ENCODE measurements around the gene LHX2. TPM values are rescaled to one million over a fixed set of nuclear protein-coding genes. Genes with fewer than 3 reads are reported as not detected.

Gene LHX2
- total RNA-seq, 2 donors from 2014 or later = 0.23 TPM; not detected in 1

DNA sequence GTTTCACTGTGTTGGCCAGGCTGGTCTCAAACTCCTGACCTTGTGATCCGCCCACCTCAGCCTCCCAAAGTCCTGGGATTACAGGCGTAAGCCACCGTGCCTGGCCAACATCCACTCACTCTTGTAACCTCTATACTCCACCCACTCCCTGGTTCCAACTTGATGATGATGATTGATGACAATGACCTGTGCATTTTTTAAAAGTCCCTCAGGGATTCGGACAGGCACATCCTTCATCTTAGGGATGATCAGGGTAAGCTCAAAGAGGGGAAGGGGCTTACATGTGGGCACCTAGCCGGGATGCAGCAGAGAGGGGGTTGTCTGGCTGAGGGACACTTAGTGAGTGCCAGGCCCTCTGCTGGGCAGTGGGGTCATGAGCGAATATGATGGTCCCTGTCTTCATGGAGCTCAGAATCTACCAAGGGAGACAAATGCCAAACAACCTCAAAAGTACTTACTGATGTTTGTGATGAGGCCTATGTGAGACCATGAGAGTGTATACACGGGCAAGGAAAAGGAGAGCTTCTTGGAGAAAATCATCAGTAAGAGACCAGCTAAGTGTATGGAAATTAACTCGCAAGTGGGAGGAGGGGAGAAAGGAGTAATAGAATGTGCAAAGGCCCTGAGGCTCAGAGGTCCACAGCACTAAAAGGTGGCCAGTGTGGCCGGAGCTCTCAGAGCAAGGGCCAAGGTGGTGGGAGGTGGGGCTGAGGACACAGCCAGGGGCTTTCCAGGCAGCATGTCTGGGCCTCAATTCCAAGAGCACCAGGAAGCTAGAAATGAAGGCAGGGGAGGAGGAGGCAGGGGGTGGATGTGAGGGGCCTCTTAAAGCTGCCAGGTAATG lies 27.4 kb downstream of the LHX2 start:
- Histone ChIP-seq H3K27ac (no peak overlapping the region), H3K4me1 (replicated peaks) (peaks cover 6% of the 10 kb centered on the region), H3K27me3 (replicated peaks; ENCODE audit: insufficient read depth) (no peaks in the 10 kb centered on the region), H3K36me3 (no peaks in the 10 kb centered on the region), H3K9me3 (no peaks in the 10 kb centered on the region), H3K4me3 (no peak overlapping the region)
- no peak for DNase-seq (ENCODE audit: low spot score)
- TF ChIP-seq POLR2AphosphoS5 (IDR thresholded peaks at IDR 0.05) = no peak
- no peak for TF ChIP-seq POLR2A (IDR thresholded peaks at IDR 0.05)
- TF ChIP-seq, protein P1, sequence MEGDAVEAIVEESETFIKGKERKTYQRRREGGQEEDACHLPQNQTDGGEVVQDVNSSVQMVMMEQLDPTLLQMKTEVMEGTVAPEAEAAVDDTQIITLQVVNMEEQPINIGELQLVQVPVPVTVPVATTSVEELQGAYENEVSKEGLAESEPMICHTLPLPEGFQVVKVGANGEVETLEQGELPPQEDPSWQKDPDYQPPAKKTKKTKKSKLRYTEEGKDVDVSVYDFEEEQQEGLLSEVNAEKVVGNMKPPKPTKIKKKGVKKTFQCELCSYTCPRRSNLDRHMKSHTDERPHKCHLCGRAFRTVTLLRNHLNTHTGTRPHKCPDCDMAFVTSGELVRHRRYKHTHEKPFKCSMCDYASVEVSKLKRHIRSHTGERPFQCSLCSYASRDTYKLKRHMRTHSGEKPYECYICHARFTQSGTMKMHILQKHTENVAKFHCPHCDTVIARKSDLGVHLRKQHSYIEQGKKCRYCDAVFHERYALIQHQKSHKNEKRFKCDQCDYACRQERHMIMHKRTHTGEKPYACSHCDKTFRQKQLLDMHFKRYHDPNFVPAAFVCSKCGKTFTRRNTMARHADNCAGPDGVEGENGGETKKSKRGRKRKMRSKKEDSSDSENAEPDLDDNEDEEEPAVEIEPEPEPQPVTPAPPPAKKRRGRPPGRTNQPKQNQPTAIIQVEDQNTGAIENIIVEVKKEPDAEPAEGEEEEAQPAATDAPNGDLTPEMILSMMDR (IDR thresholded peaks at IDR 0.05) = no peak
- 72% methylated on average over 9 of the region's 9 CpGs for WGBS
- intact Hi-C loops (cut with DNase I) = no loop called here

DNA sequence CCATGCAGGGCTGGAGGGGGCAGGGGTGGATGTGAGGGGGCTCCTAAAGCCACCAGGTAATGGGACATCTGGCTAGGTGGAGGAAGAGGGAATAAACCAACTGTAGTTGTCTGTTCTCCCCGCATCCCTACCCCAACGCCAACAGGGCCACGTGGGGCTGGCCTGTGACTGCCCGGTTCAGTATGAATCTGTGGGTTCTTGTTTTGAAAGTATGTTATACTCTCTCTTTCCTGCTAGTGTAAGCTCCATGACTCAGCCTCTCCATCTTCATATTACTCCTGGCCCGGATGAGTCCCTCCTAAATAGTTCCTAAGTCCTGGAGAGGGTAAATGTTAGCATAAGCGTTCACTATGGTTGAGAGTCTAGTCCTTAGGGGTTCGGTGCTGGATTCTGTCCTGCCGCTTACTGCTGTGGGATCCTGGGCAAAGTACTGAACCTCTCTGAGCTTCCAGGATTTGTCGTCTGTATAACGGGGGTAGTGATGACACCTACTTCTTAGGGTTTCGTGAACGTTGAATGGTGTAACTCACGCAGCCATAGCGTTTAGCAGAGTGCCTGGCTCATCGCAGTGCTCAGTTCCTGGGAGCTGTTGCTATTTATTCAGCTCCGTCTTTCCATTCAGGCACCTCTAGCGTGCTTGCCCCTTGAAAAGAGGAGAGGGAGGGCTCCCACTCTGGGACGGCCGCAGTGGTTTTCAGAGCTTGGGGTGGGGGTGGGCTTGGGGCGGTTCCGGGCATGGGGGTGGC lies 28.8 kb downstream of the LHX2 start:
- H3K36me3 ChIP-seq = no peaks in the 10 kb centered on the region
- no peaks in the 10 kb centered on the region for H3K27me3 ChIP-seq (replicated peaks; ENCODE audit: insufficient read depth)
- DNase-seq (ENCODE audit: low spot score) = no peak
- 39% methylated on average over 21 of the region's 21 CpGs for WGBS
- H3K4me1 ChIP-seq (replicated peaks) = peaks cover 6% of the 10 kb centered on the region
- peak overlapping the region; percentile 15 to 29 for H3K4me3 ChIP-seq
- no peak overlapping the region for H3K27ac ChIP-seq
- TF ChIP-seq, protein P1 (IDR thresholded peaks at IDR 0.05) = no peak
- TF ChIP-seq POLR2A (IDR thresholded peaks at IDR 0.05) (no peak), POLR2AphosphoS5 (IDR thresholded peaks at IDR 0.05) (no peak)
- intact Hi-C loops (cut with DNase I) = loop anchor here (2.0 to 5.0 kb wide), 3 partner anchors 316 to 640 kb away; no protein-coding TSS in a partner anchor
- no peaks in the 10 kb centered on the region for H3K9me3 ChIP-seq

GRCh38 chr9:124040935-124041816 lies 29.6 kb downstream of the LHX2 start:
- intact Hi-C loops (cut with DNase I) = loop anchor here (2.0 to 5.0 kb wide), 3 partner anchors 316 to 640 kb away; no protein-coding TSS in a partner anchor
- 5% methylated on average over 33 of the region's 55 CpGs for WGBS
- Histone ChIP-seq H3K4me1 (replicated peaks) (peaks cover 6% of the 10 kb centered on the region), H3K4me3 (peak overlapping the region; percentile 15 to 29), H3K9me3 (no peaks in the 10 kb centered on the region), H3K27me3 (replicated peaks; ENCODE audit: insufficient read depth) (no peaks in the 10 kb centered on the region), H3K36me3 (no peaks in the 10 kb centered on the region), H3K27ac (no peak overlapping the region)
- DNase-seq (ENCODE audit: low spot score) = peak; percentile 30
- TF ChIP-seq, protein P1 (IDR thresholded peaks at IDR 0.05) = peak; percentile 87 to 98 (median 92)
- no peak for TF ChIP-seq POLR2AphosphoS5 (IDR thresholded peaks at IDR 0.05)
- TF ChIP-seq POLR2A (IDR thresholded peaks at IDR 0.05) = no peak

GRCh38 chr9:124041817-124042116 lies 30.2 kb downstream of the LHX2 start:
- Histone ChIP-seq H3K36me3 (no peaks in the 10 kb centered on the region), H3K4me3 (no peak overlapping the region), H3K27ac (no peak overlapping the region), H3K27me3 (replicated peaks; ENCODE audit: insufficient read depth) (no peaks in the 10 kb centered on the region), H3K4me1 (replicated peaks) (peaks cover 6% of the 10 kb centered on the region), H3K9me3 (no peaks in the 10 kb centered on the region)
- TF ChIP-seq POLR2A (IDR thresholded peaks at IDR 0.05) (no peak), POLR2AphosphoS5 (IDR thresholded peaks at IDR 0.05) (no peak)
- TF ChIP-seq, protein P1 (IDR thresholded peaks at IDR 0.05) = no peak
- WGBS = 55% methylated on average over 3 of the region's 4 CpGs
- no peak for DNase-seq (ENCODE audit: low spot score)
- intact Hi-C loops (cut with DNase I) = loop anchor here (2.0 to 5.0 kb wide), 3 partner anchors 317 to 641 kb away; no protein-coding TSS in a partner anchor

All from prostate gland (tissue), 2 donors.